Retina (tissue), 1 donor: ENCODE results near the gene HELZ.
"Not testable (repeated sequence)": the region's sequence is repeated elsewhere in the genome, so short reads cannot be mapped to it uniquely, and the experiment has no call there.

ENCODE experiments used
- DNase-seq: peaks from one replicate; pipeline ENCODE4 v3.0.0-alpha.2; 2016

HELZ gene

DNA sequence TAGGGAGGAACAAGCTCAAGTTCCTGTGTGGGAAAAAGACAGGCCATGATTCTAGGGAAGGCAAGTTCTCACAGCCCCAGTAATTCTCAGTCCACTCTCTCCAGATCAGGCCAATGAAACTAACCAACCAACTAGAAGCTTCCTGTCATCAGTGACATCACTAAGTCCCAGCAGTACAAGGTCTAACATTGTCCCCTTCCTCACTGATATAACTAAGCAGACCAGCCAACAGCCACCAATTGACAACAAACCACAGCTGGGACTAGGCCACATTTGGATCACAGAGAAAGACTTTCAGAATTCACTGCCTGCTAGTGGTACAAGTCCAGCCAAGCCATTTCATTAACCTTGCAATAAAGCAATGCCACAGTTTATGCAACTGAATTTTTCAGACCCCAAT is 106.6 kb downstream of the HELZ start:
- DNase-seq, result no peak

DNA sequence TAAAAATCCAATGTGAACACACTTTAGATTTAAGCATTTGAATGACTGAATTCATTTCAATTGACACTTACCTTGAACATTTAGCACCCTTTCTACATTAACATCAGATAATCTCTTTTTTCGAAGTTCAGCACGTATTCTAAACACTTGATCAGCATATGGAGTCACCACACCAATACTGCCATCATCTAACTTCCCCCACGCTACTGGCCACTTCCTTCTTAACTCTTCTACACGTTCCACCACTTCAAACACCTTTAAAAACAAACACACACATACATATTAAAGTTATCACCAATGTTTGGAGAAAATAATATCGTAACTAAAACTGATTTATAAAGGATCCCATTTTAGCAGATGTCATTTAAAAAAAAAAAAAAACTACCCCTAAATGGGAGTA is 107.1 kb downstream of the HELZ start:
- DNase-seq, result no peak

DNA sequence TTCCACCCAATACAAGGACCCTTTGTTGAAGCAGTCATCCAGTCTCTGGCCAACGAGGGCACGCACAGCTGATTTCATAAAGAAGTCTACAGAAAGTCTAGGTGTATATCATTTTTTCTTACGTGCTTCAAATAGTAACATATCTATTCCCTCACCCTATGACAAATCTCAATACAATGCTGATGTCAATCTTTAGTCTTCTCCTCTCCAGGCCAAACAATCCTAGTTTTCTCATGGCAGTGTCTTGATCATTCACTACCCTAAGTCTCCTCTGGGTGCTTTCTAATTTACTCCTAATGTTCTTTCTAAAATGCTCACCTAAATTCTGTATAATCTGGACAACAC is 108.0 kb downstream of the HELZ start:
- no peak for DNase-seq

DNA sequence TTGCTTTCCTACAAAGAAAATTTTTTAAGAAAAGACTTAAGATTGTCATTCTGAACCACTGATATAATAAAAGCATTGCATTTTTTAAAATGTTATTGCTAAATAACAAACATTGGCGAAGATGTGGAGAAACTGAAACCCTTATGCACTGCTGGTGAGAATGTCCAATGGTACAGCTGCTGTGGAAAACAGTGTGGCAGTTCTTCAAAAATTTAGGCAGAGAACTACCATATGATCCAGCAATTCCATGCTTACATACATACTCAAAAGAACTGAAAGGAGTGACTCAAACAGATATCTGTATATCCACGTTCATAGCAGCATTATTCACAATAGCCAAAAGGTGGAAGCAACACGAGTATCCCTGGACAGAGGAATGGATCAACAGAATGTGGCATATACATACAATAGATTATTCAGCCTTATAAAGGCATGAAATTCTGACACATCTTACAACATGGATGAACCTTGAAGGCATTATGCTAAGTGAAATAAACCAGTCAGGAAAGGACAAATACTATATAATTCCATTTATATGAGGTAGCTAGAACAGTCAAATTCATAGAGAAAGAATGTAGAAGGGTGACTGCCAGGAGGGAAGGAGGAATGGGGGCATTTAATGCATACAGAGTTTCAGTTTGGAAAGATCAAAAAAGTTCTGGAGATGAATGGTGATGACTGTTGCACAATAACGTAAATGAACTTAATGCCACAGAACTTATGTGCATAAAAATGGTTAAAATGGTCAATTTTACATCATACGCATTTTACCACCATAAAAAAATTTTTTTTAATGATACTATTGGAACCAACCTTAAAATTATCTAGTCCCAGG is 108.6 kb downstream of the HELZ start:
- DNase-seq, result no peak

DNA sequence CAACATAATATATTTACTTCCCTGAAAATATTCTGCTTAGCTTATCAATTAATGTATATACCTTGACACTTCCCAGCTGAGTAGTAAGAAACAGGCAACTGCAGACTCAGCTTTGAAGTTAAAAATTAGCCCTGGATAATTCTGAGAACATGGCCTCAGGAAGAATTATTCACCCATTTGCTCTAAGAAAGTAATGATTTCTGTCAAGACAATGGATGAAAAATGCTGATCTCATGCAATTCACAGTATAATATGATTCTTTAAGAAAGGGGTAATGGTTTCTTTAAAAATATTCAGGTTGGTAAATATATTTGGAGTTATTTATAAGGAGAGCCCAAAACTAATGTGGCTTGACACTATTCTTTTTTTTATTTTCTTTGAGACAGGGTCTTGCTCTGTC is 111.8 kb downstream of the HELZ start:
- DNase-seq, result no peak

DNA sequence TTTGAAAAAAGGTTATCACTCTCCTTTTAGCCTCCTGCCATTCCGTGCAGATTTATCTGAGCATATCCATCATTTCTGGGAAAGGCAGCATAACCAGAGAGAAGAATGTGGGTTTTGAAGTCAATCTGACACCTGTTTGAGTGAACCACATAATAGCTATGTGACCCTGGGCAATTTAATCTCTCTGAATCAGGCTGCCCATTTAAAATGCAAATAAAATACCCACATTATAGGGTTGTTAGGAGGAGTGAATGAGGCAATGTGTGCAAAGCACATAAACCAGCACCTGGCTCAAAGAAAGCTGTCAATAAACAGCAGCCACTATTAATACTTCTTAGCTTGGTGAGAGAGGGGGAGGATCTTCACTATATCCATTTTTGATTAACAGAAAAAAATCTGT is 112.6 kb downstream of the HELZ start:
- DNase-seq, result no peak

DNA sequence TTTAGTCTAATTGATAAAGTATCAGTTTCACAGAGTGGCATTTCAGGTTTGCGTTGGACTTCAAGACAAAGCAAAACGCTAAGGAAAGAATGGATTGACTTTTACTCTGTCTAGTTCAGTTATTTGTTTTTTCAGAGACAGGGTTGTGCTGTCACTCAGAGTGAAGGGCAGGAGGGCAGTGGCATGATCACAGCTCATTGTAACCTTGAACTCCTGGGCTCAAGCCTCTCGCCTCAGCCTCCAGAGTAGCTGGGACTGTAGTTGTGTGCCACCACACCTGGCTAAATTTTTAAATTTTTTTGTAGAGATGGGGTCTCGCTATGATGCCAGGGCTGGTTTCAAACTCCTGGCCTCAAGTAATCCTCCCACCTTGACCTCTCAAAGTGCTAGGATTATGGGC is 114.2 kb downstream of the HELZ start:
- no peak for DNase-seq

DNA sequence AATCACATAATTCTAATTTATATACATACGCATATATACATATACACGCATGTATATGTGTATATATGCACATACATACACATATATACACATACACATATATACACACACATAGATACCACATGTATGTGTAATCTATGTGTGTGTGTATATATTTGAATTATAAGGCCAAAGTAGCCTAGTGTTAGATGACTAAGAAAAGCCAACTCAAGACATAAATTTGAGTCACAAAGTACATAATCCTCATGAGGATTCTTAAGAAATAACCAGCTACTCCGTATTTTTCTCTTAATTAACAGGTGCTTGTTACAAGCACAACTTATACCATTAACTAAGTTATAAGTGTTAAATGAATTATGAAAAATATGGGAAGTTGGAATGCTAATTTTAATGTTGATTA is 115.7 kb downstream of the HELZ start:
- DNase-seq, result no peak

DNA sequence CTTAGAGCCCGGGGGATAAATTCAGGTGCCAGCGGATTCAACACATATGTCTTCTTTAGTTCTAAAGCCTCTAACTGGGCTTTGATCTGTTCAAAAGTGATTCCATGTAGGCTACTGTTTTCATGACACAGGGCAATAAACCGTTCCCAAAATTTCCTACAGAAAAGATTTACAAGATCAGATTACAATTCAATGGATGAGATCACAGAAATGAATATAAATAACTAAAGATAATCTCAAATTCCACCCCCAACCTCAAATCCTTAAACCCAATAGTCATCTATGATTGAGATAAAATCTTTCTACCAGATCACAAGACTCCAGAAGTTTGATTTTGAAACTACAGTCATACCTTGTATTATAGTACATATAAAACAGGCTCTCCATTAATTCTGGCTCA is 116.3 kb downstream of the HELZ start:
- DNase-seq, result no peak

DNA sequence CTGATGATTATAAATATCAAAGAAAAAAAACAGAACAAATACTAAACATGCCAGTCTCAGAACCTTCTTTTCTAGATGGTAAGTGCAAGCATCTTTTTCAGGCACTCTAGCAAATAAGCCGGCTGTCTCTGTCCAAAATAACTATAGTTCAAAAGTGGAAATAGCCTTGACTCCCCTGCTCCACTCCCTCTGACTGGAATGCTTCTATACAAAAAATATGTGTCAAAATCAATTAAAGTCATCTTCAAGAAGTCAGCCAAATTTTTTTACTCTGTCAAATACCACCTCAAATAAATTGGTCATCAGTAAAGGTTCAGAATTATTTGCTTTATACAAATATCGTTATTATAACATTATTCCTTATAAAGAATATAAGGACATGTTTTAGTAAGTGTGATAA is 117.1 kb downstream of the HELZ start:
- DNase-seq, result no peak

DNA sequence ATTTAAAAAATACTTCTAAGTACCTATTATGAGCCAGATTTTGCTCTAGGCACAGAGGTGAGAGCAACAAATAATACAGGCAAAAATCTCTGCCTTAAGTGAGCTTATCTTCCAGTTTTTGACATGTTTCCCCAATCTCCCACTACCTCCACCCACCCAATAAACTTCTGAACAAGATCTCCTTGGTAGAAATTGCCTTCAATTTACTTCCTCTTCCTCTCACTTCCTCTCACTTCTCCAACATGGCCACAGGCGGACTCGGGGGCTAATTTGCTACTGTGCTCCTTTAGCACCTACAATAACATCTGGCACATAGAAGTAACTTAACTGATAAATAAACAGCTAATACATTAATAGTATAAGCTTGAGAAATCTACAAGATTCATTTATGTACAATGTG is 118.0 kb downstream of the HELZ start:
- DNase-seq, result no peak

DNA sequence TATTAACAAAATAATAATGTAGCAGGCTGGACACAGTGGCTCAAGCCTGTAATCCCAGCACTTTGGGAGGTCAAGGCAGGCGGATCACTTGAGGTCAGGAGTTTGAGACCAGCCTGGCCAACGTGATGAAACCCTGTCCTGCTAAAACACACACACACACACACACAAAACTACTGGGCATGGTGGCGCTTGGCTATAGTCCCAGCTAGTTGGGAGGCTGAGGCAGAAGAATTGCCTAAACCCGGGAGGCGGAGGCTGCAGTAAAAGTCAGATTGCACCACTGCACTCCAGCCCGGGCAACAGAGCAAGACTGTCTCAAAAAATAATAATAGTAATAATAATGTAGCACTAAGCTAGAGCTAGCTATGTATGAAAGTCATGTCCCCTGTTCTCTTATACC is 118.5 kb downstream of the HELZ start:
- DNase-seq, result not testable (repeated sequence)

DNA sequence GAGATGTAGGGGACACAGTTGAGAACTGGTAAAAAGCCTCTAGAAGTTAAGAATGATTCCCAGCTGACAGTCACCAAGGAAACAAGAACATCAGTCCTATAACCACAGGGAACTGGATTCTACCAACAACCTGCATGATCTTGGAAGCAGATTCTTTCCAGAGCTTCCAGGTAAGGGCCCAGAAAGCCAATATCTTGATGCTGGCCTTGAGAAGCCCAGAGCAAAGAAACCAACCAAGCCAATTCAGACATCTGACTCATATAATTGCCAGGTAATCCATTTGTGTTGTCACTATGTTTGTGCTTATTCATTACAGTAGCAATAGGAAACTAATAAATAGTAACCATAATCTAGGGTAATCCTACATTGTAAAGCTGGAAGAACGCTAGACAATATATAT is 119.1 kb downstream of the HELZ start:
- DNase-seq, result no peak

DNA sequence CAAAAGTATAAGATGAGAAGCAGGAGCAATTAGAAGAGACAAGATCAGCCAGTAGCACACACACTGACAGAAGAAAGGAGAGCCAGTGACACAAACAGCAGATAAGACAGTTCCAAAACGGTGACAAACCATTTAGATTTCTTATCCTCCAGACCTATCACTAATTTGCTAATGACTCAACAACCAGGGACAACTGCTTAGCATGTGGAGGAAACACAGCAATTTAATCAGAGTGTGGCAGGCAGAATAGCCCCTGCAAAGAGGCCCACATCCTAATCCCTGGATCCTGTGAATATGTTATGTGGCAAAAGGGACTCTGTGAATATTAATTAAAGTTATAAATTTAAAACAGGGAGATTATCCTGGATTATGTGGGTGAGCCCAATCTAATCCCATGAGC is 119.6 kb downstream of the HELZ start:
- no peak for DNase-seq

DNA sequence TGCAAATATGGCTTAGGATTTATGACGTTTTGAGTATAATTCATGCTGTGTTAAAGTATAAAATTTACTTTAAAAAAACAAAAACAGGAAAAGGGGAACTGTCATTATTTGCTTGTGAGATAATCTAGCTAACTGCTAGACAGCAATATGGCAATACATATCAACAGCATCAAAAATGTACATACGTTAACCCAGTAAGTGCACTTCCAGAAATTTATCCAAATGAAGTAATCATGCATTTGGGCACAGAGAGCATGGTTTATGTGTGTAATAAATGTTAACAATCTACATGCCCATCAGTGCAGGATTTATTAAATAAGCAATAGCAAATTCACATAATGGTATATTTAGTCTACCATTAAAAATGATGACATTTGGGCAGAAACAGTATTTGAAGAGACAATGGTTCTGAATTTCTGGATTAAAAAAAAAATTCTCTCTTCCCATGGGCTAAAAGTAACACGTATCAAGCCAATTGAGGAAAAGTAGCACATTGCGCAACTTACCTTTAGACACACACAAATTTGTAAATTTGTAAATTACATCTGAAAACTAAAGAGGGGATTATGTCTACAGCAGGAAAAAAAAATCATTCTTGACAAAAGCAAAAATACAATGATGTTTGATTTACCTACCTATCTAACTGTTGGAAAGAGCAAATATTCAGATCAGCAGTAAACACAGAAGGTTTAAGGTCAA is 120.4 kb downstream of the HELZ start:
- no peak for DNase-seq

DNA sequence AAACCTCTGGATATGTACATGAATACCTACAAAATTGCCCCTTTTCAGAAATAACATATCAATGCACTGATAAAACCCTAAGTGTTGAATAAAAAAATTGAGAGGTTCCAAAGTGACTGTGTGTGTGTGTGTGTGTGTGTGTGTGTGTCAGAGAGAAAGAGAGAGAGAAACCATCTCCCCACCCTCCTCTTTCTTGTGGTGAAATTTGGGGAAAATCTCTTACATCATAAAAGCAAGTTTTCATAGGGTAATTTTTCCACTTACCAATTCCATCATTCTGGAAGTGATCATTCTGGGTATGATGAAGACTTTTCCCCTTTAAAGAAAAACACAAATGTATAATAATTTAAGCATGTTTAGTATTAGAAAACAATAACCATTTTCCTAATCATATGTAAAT is 121.3 kb downstream of the HELZ start:
- DNase-seq, result no peak

DNA sequence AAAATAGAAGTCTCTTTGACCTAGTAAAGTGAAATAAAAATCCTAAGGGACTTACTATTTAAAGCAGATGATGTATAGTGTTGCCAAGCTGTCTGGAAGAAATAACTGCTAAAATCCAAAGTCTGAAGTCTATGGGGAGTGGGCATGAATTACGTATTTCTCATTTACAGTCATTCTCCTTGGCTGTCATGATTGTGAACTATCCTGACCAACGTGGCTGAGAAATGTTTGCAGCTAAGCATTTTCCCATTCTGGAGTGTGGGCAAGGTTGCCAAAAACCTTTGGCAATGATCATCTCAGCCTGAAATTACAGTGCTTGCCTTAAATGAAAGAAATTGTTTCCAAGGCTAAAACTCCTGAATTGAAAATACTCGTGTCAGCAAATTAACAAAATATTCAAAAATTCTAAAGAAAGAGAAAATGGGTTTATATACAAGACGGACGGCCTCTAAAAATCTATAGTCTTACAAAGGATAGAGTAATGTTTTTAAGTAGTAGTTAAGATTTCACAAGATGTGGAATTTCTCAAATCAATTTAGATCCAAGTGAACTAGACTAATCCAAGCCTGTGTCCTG is 123.6 kb downstream of the HELZ start:
- DNase-seq, result no peak

DNA sequence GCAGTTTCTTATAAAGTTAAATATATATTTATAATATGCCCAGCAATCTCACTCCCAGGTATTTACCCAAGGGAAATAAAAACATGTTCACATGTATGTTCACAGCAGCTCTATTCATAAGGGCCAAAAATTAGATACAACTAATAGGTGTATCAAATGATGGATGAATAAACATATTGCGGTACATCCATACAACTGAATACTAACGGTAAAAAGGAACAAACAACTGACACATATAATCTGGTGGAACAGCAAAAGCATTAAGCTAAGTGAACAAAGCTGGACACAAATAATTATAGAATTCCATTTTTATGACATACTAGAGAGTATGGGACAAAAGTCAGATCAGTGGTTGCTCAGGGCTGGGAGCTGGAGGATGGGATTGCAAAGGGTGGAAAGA is 125.9 kb downstream of the HELZ start:
- no peak for DNase-seq

DNA sequence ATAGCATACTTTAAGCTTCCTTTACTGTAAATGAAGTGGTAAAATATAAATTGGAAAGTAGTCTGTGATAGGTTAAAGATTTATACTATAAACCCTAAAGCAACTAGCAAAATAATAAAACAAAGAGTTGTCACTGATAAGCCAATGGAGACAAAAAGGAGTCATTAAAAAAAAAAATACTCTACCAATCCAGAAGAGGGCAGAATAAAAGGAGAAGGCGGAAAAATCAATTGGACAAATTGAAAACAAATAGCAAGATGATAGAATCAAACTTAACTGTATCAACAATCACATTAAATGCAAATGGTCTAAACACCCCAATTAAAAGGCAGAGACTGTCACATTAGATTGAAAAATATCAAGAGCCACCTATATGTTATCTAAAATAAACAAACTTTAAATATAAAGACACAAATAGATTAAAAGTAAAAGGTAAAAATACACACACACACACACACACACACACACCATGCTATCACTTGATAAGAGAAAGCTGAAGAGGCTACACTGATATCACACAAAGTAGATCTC is 128.9 kb downstream of the HELZ start:
- DNase-seq, result no peak

DNA sequence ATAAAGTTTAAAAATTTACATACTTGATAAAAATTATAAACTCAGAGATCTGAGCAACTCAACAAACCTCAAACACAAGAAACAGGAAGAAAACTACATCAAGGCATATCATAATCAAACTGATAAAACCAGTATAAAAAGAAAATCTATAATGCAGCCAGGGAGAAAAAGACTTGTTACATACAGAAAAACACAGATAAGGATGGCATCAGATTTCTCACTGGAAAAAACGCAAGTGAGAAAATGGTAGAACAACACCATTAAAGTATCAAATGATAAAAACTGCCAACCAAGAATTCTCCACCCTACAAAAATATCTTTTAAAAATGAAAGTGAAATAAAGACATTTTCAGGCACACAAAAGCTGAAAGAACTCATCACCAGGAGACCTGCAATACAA is 129.6 kb downstream of the HELZ start:
- DNase-seq, result no peak

DNA sequence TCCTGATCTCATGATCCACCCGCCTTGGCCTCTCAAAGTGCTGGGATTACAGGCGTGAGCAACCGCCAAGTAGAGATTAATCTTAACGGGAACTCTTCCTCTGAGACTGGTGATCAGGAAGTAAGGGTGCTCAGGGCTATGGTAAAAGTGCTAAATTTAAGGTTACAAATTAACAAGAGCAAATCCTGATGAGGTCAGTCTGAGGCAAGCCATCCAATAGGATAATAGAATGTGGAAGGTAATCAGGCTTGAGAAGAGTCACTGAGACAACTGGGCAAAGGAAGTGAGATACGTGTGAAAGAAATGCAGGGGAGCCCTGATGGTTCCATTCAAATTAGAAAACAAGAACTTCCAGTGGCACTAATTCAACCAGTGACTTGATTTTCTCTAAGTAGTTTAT is 131.5 kb downstream of the HELZ start:
- no peak for DNase-seq

DNA sequence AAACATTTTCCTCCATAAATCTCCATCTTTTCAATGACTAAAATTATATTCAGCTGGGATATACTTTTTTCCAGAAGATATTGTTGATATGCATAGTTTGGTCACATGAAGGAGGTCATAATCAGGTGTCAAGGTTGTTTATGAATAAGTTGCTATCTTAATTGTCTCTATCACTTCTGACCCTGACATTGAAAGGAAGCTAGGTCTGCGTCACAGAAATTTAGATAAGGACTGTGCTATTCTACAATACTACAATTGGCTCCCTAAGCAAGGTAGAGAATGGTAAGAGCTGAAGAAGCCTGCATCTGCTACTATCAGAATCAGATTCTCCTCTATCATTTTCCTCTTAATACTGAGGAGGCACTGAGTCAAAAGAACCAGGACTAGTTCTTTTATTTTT is 133.2 kb downstream of the HELZ start:
- DNase-seq, result no peak

DNA sequence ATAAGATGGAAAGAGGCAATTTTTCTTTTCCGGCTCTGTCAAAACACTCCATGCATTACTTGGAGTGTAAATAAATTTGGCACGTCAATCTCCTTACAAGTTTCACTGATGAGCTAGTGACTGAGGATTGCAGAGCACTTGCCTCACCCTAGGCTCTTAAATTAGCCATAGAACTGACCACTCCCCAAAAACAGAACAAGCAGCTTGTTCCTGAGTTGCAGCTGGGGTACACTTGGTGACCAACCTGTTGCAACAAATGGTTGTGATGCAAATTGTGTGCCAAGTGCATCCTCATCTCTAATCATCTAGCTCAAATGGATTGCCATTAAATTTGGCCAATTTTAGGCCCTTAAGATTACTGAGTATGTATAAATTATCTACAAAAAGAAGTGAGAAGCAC is 133.7 kb downstream of the HELZ start:
- DNase-seq, result no peak

DNA sequence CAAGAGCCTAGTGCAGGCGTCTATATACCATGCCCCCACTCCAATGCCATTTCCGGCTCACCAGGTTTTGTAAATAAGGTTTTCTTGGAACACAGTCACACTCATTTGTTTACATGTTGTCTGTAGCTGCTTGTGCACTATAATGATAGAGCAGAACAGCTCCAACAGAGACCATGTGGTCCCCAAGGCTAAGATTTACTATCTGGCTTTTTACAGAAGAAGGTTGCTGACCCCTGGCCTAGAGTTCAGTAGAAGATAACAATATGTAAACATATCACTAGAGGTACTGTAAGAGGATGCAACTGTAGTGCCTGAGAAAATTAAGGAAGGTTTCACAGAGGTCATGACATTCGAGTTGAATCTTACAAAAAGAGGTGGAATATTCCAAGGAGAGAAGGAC is 134.4 kb downstream of the HELZ start:
- no peak for DNase-seq
